Motor neuron (in vitro differentiated cells): Measurements from ENCODE around the gene LASP1NB. TPM values are rescaled to one million over a fixed set of nuclear protein-coding genes. Genes with fewer than 3 reads are reported as not detected.
"Not testable (repeated sequence)": the region's sequence is repeated elsewhere in the genome, so short reads cannot be mapped to it uniquely, and the experiment has no call there.

Experiments used
- ATAC-seq, 8 experiments: fragments of 200-7000 bp; cut with Tn5 transposase; replicated peaks in 6 of 8; 2 replicates each; pipeline ENCODE4 v1.8.0; 2021; ENCODE audit warnings: mild to moderate bottlenecking in 8 of 8, moderate library complexity in 8 of 8
- H3K27ac ChIP-seq, 2 donors: fragments of 250-450 bp; sonication (Bioruptor Pico); 2 replicates each; pipeline ENCODE4 v1.9.0; 2021; ENCODE audit warnings: antibody characterized with exemption in 2 of 2, mild to moderate bottlenecking in 2 of 2, moderate library complexity in 1 of 2
- H3K4me1 ChIP-seq, 2 donors: fragments of 250-450 bp; sonication (Bioruptor Pico); replicated peaks in 1 of 2; 2 replicates each; pipeline ENCODE4 v1.6.1; 2021; ENCODE audit warnings: antibody characterized with exemption in 2 of 2, mild to moderate bottlenecking in 2 of 2, moderate library complexity in 1 of 2
- H3K4me3 ChIP-seq, 5 donors: fragments of 250-450 bp; sonication (Bioruptor Pico); 2 replicates each; pipeline ENCODE4 v1.9.0; 2021; ENCODE audit warnings: antibody characterized with exemption in 5 of 5, mild to moderate bottlenecking in 5 of 5, moderate library complexity in 4 of 5
- WGBS, 10 experiments: fragments of 450-650 bp; shearing (Covaris generic); methylation state at CpG; one replicate each; pipeline ENCODE4 v1.0.0; 2022; 5-methylcytosine and 5-hydroxymethylcytosine counted together
- in situ Hi-C, 9 experiments: fragments of 400-800 bp; cut with MboI; loops; one replicate each; pipeline ENCODE4 v1.15.0; 2021; ENCODE audit warnings: low sequenced_read_pairs in 9 of 9, low pct_unique_long_range_greater_than_20kb in 2 of 9; ENCODE audit not compliant: unreplicated experiment in 9 of 9
- total RNA-seq, 8 experiments: library from RNA; unstranded; fragments of 300-600 nt; gene quantifications; 2 replicates each; pipeline versions ENCODE4 v1.2.3 to v1.2.4, GENCODE V29; 2022

Gene LASP1NB

GRCh38 chr17:38961413-38961812 is 36.0 kb downstream of the LASP1NB start:
- no peak overlapping the region for H3K27ac ChIP-seq
- H3K4me1 ChIP-seq = no peaks in the 10 kb centered on the region
- WGBS, 10 experiments = 51 to 100% (median 87%) methylated on average over 1 to 4 of the region's 4 CpGs
- H3K4me3 ChIP-seq = no peak overlapping the region
- ATAC-seq = no peak
- in situ Hi-C loops = no loop called here

GRCh38 chr17:38967290-38967738 is 41.9 kb downstream of the LASP1NB start, which contains the start of gene FBXO47:
Gene FBXO47, minus strand, starts transcription at chr17:38967403. Its CDS starts 4,378 bp downstream, at chr17:38963025.
- Histone ChIP-seq H3K4me1 (peaks cover 0 to 7% of the 10 kb centered on the region in 2 donors), H3K27ac (no peak within 1 kb of the TSS), H3K4me3 (no peak within 1 kb of the TSS)
- WGBS, 10 experiments = 0 to 80% (median 40%) methylated on average over 1 to 4 of the region's 21 CpGs; no CpG with 5 or more reads in 3 of the 10 experiments
- peak; percentile 79 to 99 (median 98) for ATAC-seq
- in situ Hi-C loops = no loop called here

- ATAC-seq = no peak
- WGBS, 10 experiments = 0 to 100% (median 80%) methylated on average over 1 to 4 of the region's 4 CpGs; no CpG with 5 or more reads in 3 of the 10 experiments
- Histone ChIP-seq H3K4me1 (peaks cover 0 to 7% of the 10 kb centered on the region in 2 donors), H3K27ac (no peak overlapping the region), H3K4me3 (no peak overlapping the region)
- in situ Hi-C loops = no loop called here
Measured at GRCh38 chr17:38969281-38969680, 43.9 kb downstream of the LASP1NB start.

- 17 to 100% (median 88%) methylated on average over 1 to 2 of the region's 4 CpGs; no CpG with 5 or more reads in 5 of the 10 experiments for WGBS, 10 experiments
- H3K4me1 ChIP-seq = peaks cover 0 to 7% of the 10 kb centered on the region in 2 donors
- ATAC-seq = no peak
- no peak overlapping the region for H3K27ac ChIP-seq
- in situ Hi-C loops = no loop called here
- H3K4me3 ChIP-seq = no peak overlapping the region
Measured at GRCh38 chr17:38970128-38970527, 44.7 kb downstream of the LASP1NB start.

DNA sequence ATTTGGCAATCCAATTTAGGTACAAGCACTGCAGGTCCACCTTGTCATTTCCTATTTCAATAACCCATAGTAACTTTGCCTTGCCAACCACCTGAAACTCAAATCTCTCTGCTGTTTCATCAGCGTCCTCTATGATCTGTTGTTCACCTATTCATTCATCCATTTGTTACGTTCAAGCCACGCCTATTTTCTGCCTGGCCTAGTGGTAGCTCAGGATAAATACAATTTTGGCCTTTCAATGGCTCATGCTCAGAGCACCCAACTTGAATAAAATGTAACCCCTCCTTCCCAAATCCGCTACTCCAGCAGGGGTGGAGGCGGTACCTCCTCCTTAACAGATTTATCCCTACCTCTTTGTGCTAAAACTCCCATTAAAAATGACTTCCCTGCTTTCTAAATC is 45.4 kb downstream of the LASP1NB start:
- in situ Hi-C loops = no loop called here
- peaks cover 0 to 7% of the 10 kb centered on the region in 2 donors for H3K4me1 ChIP-seq
- WGBS, 10 experiments = 63 to 100% (median 92%) methylated on average over 1 to 5 of the region's 5 CpGs; no CpG with 5 or more reads in 1 of the 10 experiments
- no peak for ATAC-seq
- no peak overlapping the region for H3K27ac ChIP-seq
- no peak overlapping the region for H3K4me3 ChIP-seq

- in situ Hi-C loops = loop anchor here in 4 of 9 experiments (25.0 kb wide), 3 partner anchors 161 to 261 kb away; partner anchors contain the start of genes ARL5C (in 2 of the 4), PLXDC1 (in 2 of the 4) and STAC2 (in 1 of the 4)
- WGBS, 10 experiments = 20 to 100% (median 84%) methylated on average over 1 to 6 of the region's 6 CpGs
- peak in 1 of 8 experiments; percentile 38 for ATAC-seq
- H3K27ac ChIP-seq, H3K4me3 ChIP-seq, H3K4me1 ChIP-seq: not testable (repeated sequence)
Measured at GRCh38 chr17:38976187-38976551, 50.8 kb downstream of the LASP1NB start.

DNA sequence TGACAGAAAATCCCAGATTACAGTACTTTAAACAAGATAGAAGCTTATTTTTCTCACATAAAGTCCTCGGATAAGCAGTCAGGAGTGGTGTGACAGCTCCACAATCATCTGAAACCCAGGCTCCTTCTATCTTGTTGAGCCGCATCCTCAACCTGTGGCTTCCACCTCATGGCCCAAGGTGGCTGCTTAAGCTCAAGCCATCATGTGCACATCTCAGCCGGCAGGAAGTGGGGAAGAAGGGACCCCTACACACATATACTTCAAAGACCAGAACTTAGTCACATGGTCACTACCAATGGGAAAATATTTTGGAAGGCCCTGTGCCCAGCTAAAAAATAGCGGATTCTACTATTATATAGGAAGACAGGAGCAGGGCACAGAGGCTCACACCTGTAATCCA is 52.8 kb downstream of the LASP1NB start:
- no peak overlapping the region for H3K27ac ChIP-seq
- no peaks in the 10 kb centered on the region for H3K4me1 ChIP-seq
- in situ Hi-C loops = loop anchor here in 4 of 9 experiments (25.0 kb wide), 3 partner anchors 159 to 259 kb away; partner anchors contain the start of genes ARL5C (in 2 of the 4), PLXDC1 (in 2 of the 4) and STAC2 (in 1 of the 4)
- H3K4me3 ChIP-seq = no peak overlapping the region
- WGBS, 10 experiments = 20 to 100% (median 92%) methylated on average over 1 to 4 of the region's 4 CpGs; no CpG with 5 or more reads in 1 of the 10 experiments
- no peak for ATAC-seq

Other genes starting within 250 kb of the LASP1NB start
- gene MLLT6, start 220.3 kb upstream of the LASP1NB start, total RNA-seq = 100 to 1,000 TPM in 1 of 8 experiments, 10 to 100 TPM in 7; 14.8 to 126 (median 22.9) TPM
- 10 to 100 TPM in 3 of 8 experiments, 1 to 10 TPM in 5; 2.5 to 23.8 (median 6.2) TPM for gene CISD3, start 195.3 kb upstream of the LASP1NB start, total RNA-seq
- gene PCGF2, start 177.3 kb upstream of the LASP1NB start, total RNA-seq = 10 to 100 TPM in 7 of 8 experiments, 1 to 10 TPM in 1; 5.2 to 23.3 (median 16.8) TPM
- gene PSMB3, start 172.9 kb upstream of the LASP1NB start, total RNA-seq = 100 to 1,000 TPM; 175 to 405 (median 249) TPM
- gene PIP4K2B, start 126.1 kb upstream of the LASP1NB start, total RNA-seq = 10 to 100 TPM; 25.0 to 81.1 (median 67.2) TPM
- 10 to 100 TPM; 12.4 to 21.1 (median 16.2) TPM for gene CWC25, start 100.3 kb upstream of the LASP1NB start, total RNA-seq
- gene RPL23, start 71.9 kb upstream of the LASP1NB start, total RNA-seq = 1,000 to 10,000 TPM; 1,875 to 3,258 (median 2,470) TPM
- gene LASP1, start 55.6 kb upstream of the LASP1NB start, total RNA-seq = 10 to 100 TPM; 33.2 to 95.1 (median 48.3) TPM
- under 1 TPM in 2 of 8 experiments, not detected in 6; 0.07 to 0.20 TPM for gene FBXO47, start 41.8 kb downstream of the LASP1NB start, total RNA-seq
- gene PLXDC1, start 226.0 kb downstream of the LASP1NB start, total RNA-seq = 1 to 10 TPM in 4 of 8 experiments, under 1 TPM in 4; 0.37 to 4.3 (median 0.93) TPM
- under 1 TPM in 6 of 8 experiments, not detected in 2; 0.07 to 0.66 (median 0.23) TPM for gene ARL5C, start 240.5 kb downstream of the LASP1NB start, total RNA-seq